ENCODE measurements around the gene PRKCH.

The PRKCH gene

GRCh38 chr14:61321385-61322010 is at the start of gene PRKCH:
Gene PRKCH, plus strand, starts transcription at chr14:61321579. Its CDS starts 523 bp downstream, at chr14:61322102.
- peak; percentile 66 for DNase-seq

GRCh38 chr14:61277232-61277631 is 44.1 kb upstream of the PRKCH start:
- DNase-seq: no peak

GRCh38 chr14:61277784-61278183 is 43.6 kb upstream of the PRKCH start:
- no peak for DNase-seq

- DNase-seq: no peak
Observed at GRCh38 chr14:61279082-61279481, 42.3 kb upstream of the PRKCH start.

GRCh38 chr14:61280092-61280525 is 41.3 kb upstream of the PRKCH start:
- no peak for DNase-seq

- peak; percentile 63 for DNase-seq
Observed at GRCh38 chr14:61280526-61281185, 40.7 kb upstream of the PRKCH start.

- DNase-seq: peak; percentile 96
Observed at GRCh38 chr14:61281186-61281947, 40.0 kb upstream of the PRKCH start, which contains the start of gene TMEM30B. Gene TMEM30B, minus strand, starts transcription at chr14:61281338. Its CDS starts 191 bp downstream, at chr14:61281147.

GRCh38 chr14:61281948-61282275 is 39.5 kb upstream of the PRKCH start:
- DNase-seq: no peak

GRCh38 chr14:61282746-61283145 is 38.6 kb upstream of the PRKCH start:
- no peak for DNase-seq

- DNase-seq: no peak
Observed at GRCh38 chr14:61284001-61284400, 37.4 kb upstream of the PRKCH start.

- no peak for DNase-seq
Observed at GRCh38 chr14:61285364-61285763, 36.0 kb upstream of the PRKCH start.

- no peak for DNase-seq
Observed at GRCh38 chr14:61287196-61287595, 34.2 kb upstream of the PRKCH start.

- DNase-seq: no peak
Observed at GRCh38 chr14:61288228-61288627, 33.2 kb upstream of the PRKCH start.

GRCh38 chr14:61288720-61289119 is 32.7 kb upstream of the PRKCH start:
- DNase-seq: no peak

GRCh38 chr14:61290701-61291100 is 30.7 kb upstream of the PRKCH start:
- no peak for DNase-seq

GRCh38 chr14:61296151-61296550 is 25.2 kb upstream of the PRKCH start:
- no peak for DNase-seq

GRCh38 chr14:61296719-61297502 is 24.5 kb upstream of the PRKCH start:
- no peak for DNase-seq

GRCh38 chr14:61297581-61297980 is 23.8 kb upstream of the PRKCH start:
- DNase-seq: no peak

- DNase-seq: no peak
Observed at GRCh38 chr14:61298824-61299223, 22.6 kb upstream of the PRKCH start.

GRCh38 chr14:61300209-61300608 is 21.2 kb upstream of the PRKCH start:
- DNase-seq: no peak

- DNase-seq: no peak
Observed at GRCh38 chr14:61300754-61301153, 20.6 kb upstream of the PRKCH start.

- DNase-seq: no peak
Observed at GRCh38 chr14:61304688-61305087, 16.7 kb upstream of the PRKCH start.

- no peak for DNase-seq
Observed at GRCh38 chr14:61308198-61308597, 13.2 kb upstream of the PRKCH start.
